H1 (cell line): Measurements from ENCODE around the gene ARID1B. TPM values are rescaled to one million over a fixed set of nuclear protein-coding genes. Genes with fewer than 3 reads are reported as not detected.

ENCODE experiments used
- SAP30 ChIP-seq: fragments of 300-600 bp; sonication (generic); IDR thresholded peaks from 2 replicates; pipeline ENCODE4 v1.7.1; 2012; ENCODE audit warnings: low read length, moderate library complexity, mild to moderate bottlenecking, inconsistent platforms; ENCODE audit not compliant: insufficient read depth, insufficient replicate concordance
- polyA plus RNA-seq, 7 experiments: library from polyadenylated mRNA; depleted of rRNA in 3 of 7; stranded (reverse) in 5 of 7; unstranded in 2 of 7; fragments of >200 nt in 5 of 7; fragments of 200-250 nt in 2 of 7; gene quantifications; 1 replicate in 5 of 7; 2 replicates in 1 of 7; 4 replicates in 1 of 7; pipeline versions ENCODE4 v1.2.1 to v1.2.3, GENCODE V29; 2011 to 2013; ENCODE audit warnings: missing spikeins in 2 of 7, mixed read lengths in 2 of 7
- total RNA-seq: library from RNA; stranded (reverse); fragmentation: NEBNext Ultra II Directional; extraction: Animal tissue kit (Norgen Biotek cat#: 25700); gene quantifications from 2 replicates; pipeline ENCODE4 v1.2.1, GENCODE V29; 2021
- TF ChIP-seq, protein P1 (sequence below): IDR thresholded peaks from 2 replicates; pipeline ENCODE4 v1.6.1; 2012; ENCODE audit warnings: low read length, inconsistent platforms

ARID1B gene
- total and polyA plus RNA-seq, 2 of the 8 experiments (the other 6 are each of a cell fraction or from before 2014, with no cell fraction given): 24.3 to 70.3 TPM

DNA sequence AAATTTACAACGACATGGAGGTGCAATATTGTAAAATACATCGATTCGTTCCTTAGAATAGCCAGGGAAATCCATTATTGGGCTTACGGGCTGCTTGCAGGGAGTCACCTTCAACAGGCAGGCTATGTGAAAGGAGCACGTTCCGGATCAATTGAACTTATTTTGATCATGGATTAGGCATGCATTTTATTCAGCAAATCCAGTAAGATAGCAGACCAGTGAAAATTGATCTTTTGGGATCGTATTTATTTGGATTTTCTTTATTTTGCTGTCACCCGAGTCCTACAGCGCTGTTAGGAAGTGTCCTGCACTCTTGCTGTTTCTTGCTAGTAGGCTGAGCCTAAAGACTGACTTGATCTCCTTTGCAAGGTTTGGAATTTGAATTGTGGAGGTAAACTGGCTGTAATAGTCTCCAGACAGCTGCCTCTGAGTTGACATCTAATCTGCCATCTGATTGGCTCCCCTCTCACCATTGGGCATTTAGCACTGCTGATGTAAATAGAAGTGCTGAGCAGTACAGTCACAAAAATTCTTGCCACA is 3.0 kb downstream of the ARID1B start (continued):
- TF ChIP-seq, protein P1, sequence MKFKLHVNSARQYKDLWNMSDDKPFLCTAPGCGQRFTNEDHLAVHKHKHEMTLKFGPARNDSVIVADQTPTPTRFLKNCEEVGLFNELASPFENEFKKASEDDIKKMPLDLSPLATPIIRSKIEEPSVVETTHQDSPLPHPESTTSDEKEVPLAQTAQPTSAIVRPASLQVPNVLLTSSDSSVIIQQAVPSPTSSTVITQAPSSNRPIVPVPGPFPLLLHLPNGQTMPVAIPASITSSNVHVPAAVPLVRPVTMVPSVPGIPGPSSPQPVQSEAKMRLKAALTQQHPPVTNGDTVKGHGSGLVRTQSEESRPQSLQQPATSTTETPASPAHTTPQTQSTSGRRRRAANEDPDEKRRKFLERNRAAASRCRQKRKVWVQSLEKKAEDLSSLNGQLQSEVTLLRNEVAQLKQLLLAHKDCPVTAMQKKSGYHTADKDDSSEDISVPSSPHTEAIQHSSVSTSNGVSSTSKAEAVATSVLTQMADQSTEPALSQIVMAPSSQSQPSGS: peak; percentile 60; the same call in 1 of the 2 replicates
- peak; percentile 53 for TF ChIP-seq SAP30
